MM.1S (cell line): ENCODE results near the gene ATP8B2.

Source experiments
- DNase-seq: peaks from one replicate; pipeline ENCODE4 v3.0.0-alpha.2; 2015
- H2AFZ ChIP-seq: fragments of 300-600 bp; sonication (generic); 2 replicates; pipeline ENCODE4 v1.6.0; 2016; ENCODE audit warnings: antibody characterized with exemption, low read length
- H3F3A ChIP-seq: fragments of 300-600 bp; sonication (generic); 2 replicates; pipeline ENCODE4 v1.6.1; 2016; ENCODE audit warnings: mild to moderate bottlenecking, antibody characterized with exemption, low read length, moderate library complexity, mixed read lengths; ENCODE audit not compliant: insufficient read depth
- H3K27ac ChIP-seq: fragments of 300-600 bp; sonication (generic); 2 replicates; pipeline ENCODE4 v1.5.1; 2016; ENCODE audit warnings: mild to moderate bottlenecking, low read length
- H3K27me3 ChIP-seq: fragments of 300-600 bp; sonication (generic); replicated peaks from 2 replicates; pipeline ENCODE4 v1.6.0; 2016; ENCODE audit warnings: low read length; ENCODE audit not compliant: insufficient read depth
- H3K36me3 ChIP-seq: fragments of 300-600 bp; sonication (generic); replicated peaks from 2 replicates; pipeline ENCODE4 v1.6.1; 2016; ENCODE audit warnings: mild to moderate bottlenecking, low read length, mixed read lengths; ENCODE audit not compliant: insufficient read depth
- H3K4me1 ChIP-seq: fragments of 300-600 bp; sonication (generic); 2 replicates; pipeline ENCODE4 v1.6.1; 2016; ENCODE audit warnings: low read length, mixed read lengths
- H3K4me2 ChIP-seq: fragments of 300-600 bp; sonication (generic); 2 replicates; pipeline ENCODE4 v1.6.0; 2016; ENCODE audit warnings: low read depth, low read length
- H3K4me3 ChIP-seq: fragments of 300-600 bp; sonication (generic); 2 replicates; pipeline ENCODE4 v1.5.1; 2016; ENCODE audit warnings: low read length, mixed read lengths
- H3K79me2 ChIP-seq: fragments of 300-600 bp; sonication (generic); 2 replicates; pipeline ENCODE4 v1.6.1; 2016; ENCODE audit warnings: mixed run types, low read length, mixed read lengths
- H3K9ac ChIP-seq: fragments of 300-600 bp; sonication (generic); 2 replicates; pipeline ENCODE4 v1.6.1; 2016; ENCODE audit warnings: low read length, mixed read lengths
- H3K9me2 ChIP-seq: fragments of 300-600 bp; sonication (generic); replicated peaks from 2 replicates; pipeline ENCODE4 v1.6.1; 2016; ENCODE audit warnings: mild to moderate bottlenecking, low read length, mixed read lengths; ENCODE audit not compliant: insufficient read depth
- H3K9me3 ChIP-seq: fragments of 300-600 bp; sonication (generic); replicated peaks from 2 replicates; pipeline ENCODE4 v1.6.1; 2016; ENCODE audit warnings: mild to moderate bottlenecking, low read length, mixed read lengths; ENCODE audit not compliant: insufficient read depth
- H4K20me1 ChIP-seq: fragments of 300-600 bp; sonication (generic); 2 replicates; pipeline ENCODE4 v1.6.1; 2016; ENCODE audit warnings: mild to moderate bottlenecking, low read length, moderate library complexity, mixed read lengths; ENCODE audit not compliant: insufficient read depth
- CTCF ChIP-seq: fragments of 300-600 bp; sonication (generic); IDR thresholded peaks from 2 replicates; pipeline ENCODE4 v1.5.1; 2016; ENCODE audit warnings: antibody characterized with exemption, low read length, mixed read lengths
- EZH2 ChIP-seq: fragments of 300-600 bp; sonication (generic); optimal IDR thresholded peaks from 2 replicates; pipeline ENCODE3; 2017; ENCODE audit warnings: low read depth, mild to moderate bottlenecking, antibody characterized with exemption, low read length, mixed read lengths
- EZH2phosphoT487 ChIP-seq: fragments of 300-600 bp; sonication (generic); IDR thresholded peaks from 2 replicates; pipeline ENCODE4 v1.6.1; 2018; ENCODE audit warnings: antibody characterized with exemption, low read length

ATP8B2 gene

GRCh38 chr1:154352245-154352580 lies 26.9 kb downstream of the ATP8B2 start:
- H2AFZ ChIP-seq: peak overlapping the region; percentile 89; the same call in 1 of the 2 replicates
- peak overlapping the region; percentile 39; the same call in 1 of the 2 replicates for H3K27ac ChIP-seq
- peak overlapping the region; percentile 42; the same call in 1 of the 2 replicates for H3K9ac ChIP-seq
- TF ChIP-seq EZH2phosphoT487: no peak
- no peak for TF ChIP-seq CTCF
- TF ChIP-seq EZH2: no peak
- H3K4me3 ChIP-seq: peak overlapping the region; percentile 63
- H3K4me1 ChIP-seq: peaks cover 19% of the 10 kb centered on the region
- no peaks in the 10 kb centered on the region for H3K9me2 ChIP-seq
- H3F3A ChIP-seq: peaks cover 28% of the 10 kb centered on the region
- no peaks in the 10 kb centered on the region for H4K20me1 ChIP-seq
- H3K27me3 ChIP-seq: no peaks in the 10 kb centered on the region
- DNase-seq: peak; percentile 6
- H3K79me2 ChIP-seq: no peaks in the 10 kb centered on the region
- no peaks in the 10 kb centered on the region for H3K9me3 ChIP-seq
- H3K36me3 ChIP-seq: peaks cover 6% of the 10 kb centered on the region; the same call in 1 of the 2 replicates
- peak overlapping the region; percentile 99 for H3K4me2 ChIP-seq

DNA sequence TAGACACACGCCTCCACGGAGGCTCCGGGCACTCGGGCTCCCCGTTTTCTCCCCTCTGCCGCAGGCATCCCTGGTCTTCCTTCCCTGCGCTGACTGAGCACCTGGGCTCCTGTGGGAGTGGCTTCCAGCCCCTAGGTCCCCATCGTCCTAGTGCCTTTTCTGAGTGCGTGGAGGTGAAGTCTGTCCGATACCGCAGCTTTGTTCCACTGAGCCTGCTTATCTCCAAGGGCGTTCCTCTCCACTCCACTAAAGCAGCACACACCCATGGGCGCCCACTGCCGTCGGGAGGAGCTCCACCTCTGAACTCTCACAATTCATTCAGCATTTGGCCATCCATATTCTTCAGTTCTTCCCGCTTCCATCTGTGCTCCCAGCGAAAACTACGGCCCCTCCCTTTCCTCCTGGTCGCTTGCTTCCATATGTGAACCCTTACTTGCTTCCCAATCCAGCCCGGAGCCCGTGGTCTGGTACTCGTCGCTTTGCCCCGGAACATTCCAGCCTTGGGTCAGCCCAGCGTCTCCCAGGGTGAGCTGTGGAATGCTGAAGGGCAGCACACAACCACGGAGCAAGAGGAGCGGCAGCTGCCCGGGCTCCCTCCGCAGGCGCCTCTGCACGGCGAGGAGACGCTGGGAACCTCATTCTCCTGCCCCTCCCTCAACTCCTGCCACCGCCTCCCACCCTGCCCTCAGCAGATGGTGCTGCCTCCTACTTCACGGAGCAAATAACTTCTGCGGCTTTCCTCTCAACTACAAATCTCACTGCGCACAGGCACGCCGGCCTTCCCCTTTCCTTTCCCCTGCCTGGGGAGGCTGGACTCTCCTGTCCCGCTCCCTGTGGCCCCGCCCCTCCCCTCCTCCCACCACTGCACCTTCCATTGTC lies 27.5 kb downstream of the ATP8B2 start:
- Histone ChIP-seq H2AFZ (peak overlapping the region; percentile 89), H3K9me3 (no peaks in the 10 kb centered on the region), H3K36me3 (peaks cover 4% of the 10 kb centered on the region; the same call in 1 of the 2 replicates), H3K79me2 (no peaks in the 10 kb centered on the region), H3F3A (peaks cover 28% of the 10 kb centered on the region), H4K20me1 (no peaks in the 10 kb centered on the region), H3K9ac (peak overlapping the region; percentile 42; the same call in 1 of the 2 replicates), H3K4me3 (peak overlapping the region; percentile 63), H3K4me2 (peak overlapping the region; percentile 99), H3K27ac (peak overlapping the region; percentile 39; the same call in 1 of the 2 replicates), H3K27me3 (no peaks in the 10 kb centered on the region), H3K9me2 (no peaks in the 10 kb centered on the region), H3K4me1 (peaks cover 19% of the 10 kb centered on the region)
- DNase-seq: peak; percentile 75
- TF ChIP-seq EZH2: no peak
- no peak for TF ChIP-seq EZH2phosphoT487
- no peak; the same call in 1 of the 2 replicates for TF ChIP-seq CTCF

GRCh38 chr1:154353460-154353904 lies 28.2 kb downstream of the ATP8B2 start:
- Histone ChIP-seq H4K20me1 (no peaks in the 10 kb centered on the region), H3K9me2 (no peaks in the 10 kb centered on the region), H3K9ac (no peak overlapping the region; the same call in 1 of the 2 replicates), H3K4me3 (peak overlapping the region; percentile 63), H3K9me3 (no peaks in the 10 kb centered on the region), H3K79me2 (no peaks in the 10 kb centered on the region), H3K27me3 (no peaks in the 10 kb centered on the region), H3K4me2 (peak overlapping the region; percentile 99), H3K27ac (peak overlapping the region; percentile 39; the same call in 1 of the 2 replicates), H3F3A (peaks cover 28% of the 10 kb centered on the region), H3K36me3 (no peaks in the 10 kb centered on the region), H3K4me1 (peaks cover 19% of the 10 kb centered on the region), H2AFZ (peak overlapping the region; percentile 89)
- peak; percentile 76 for DNase-seq
- TF ChIP-seq EZH2phosphoT487: no peak
- peak; percentile 68 for TF ChIP-seq CTCF
- TF ChIP-seq EZH2: no peak
